ENCODE results near the gene CALM3. TPM values are rescaled to one million over a fixed set of nuclear protein-coding genes. Genes with fewer than 3 reads are reported as not detected.

Gene CALM3
- total RNA-seq, 1 donor from 2014 or later, result 399 TPM

- Mint-ChIP-seq H3K27ac (no peak overlapping the region), H3K27me3 (no peaks in the 10 kb centered on the region), H3K9me3 (ENCODE audit: low read depth) (peaks cover 11% of the 10 kb centered on the region), H3K36me3 (ENCODE audit: insufficient read depth) (peaks cover 2% of the 10 kb centered on the region), H3K4me3 (ENCODE audit: low read depth) (no peak overlapping the region), H3K4me1 (ENCODE audit: low read depth) (no peaks in the 10 kb centered on the region)
- TF ChIP-seq CTCF (IDR thresholded peaks at IDR 0.05; ENCODE audit: unreplicated experiment), result no peak
- DNase-seq (ENCODE audit: low spot score, unreplicated experiment), result no peak
Observed at GRCh38 chr19:46586294-46586693, 14.8 kb upstream of the CALM3 start.

- Mint-ChIP-seq H3K4me3 (ENCODE audit: low read depth) (no peak overlapping the region), H3K27ac (no peak overlapping the region), H3K9me3 (ENCODE audit: low read depth) (peaks cover 11% of the 10 kb centered on the region), H3K4me1 (ENCODE audit: low read depth) (no peaks in the 10 kb centered on the region), H3K27me3 (no peaks in the 10 kb centered on the region), H3K36me3 (ENCODE audit: insufficient read depth) (peaks cover 2% of the 10 kb centered on the region)
- no peak for DNase-seq (ENCODE audit: low spot score, unreplicated experiment)
- no peak for TF ChIP-seq CTCF (IDR thresholded peaks at IDR 0.05; ENCODE audit: unreplicated experiment)
Observed at GRCh38 chr19:46587861-46588260, 13.3 kb upstream of the CALM3 start.

GRCh38 chr19:46591254-46591653, 9.9 kb upstream of the CALM3 start:
- H3K27me3 Mint-ChIP-seq, result no peaks in the 10 kb centered on the region
- H3K4me1 Mint-ChIP-seq (ENCODE audit: low read depth), result no peaks in the 10 kb centered on the region
- no peak overlapping the region for H3K27ac Mint-ChIP-seq
- H3K4me3 Mint-ChIP-seq (ENCODE audit: low read depth), result no peak overlapping the region
- no peak for DNase-seq (ENCODE audit: low spot score, unreplicated experiment)
- TF ChIP-seq CTCF (IDR thresholded peaks at IDR 0.05; ENCODE audit: unreplicated experiment), result no peak
- no peaks in the 10 kb centered on the region for H3K36me3 Mint-ChIP-seq (ENCODE audit: insufficient read depth)
- peaks cover 3% of the 10 kb centered on the region for H3K9me3 Mint-ChIP-seq (ENCODE audit: low read depth)

- no peak for TF ChIP-seq CTCF (IDR thresholded peaks at IDR 0.05; ENCODE audit: unreplicated experiment)
- H3K4me1 Mint-ChIP-seq (ENCODE audit: low read depth), result no peaks in the 10 kb centered on the region
Observed at GRCh38 chr19:46591870-46592269, 9.3 kb upstream of the CALM3 start.

DNA sequence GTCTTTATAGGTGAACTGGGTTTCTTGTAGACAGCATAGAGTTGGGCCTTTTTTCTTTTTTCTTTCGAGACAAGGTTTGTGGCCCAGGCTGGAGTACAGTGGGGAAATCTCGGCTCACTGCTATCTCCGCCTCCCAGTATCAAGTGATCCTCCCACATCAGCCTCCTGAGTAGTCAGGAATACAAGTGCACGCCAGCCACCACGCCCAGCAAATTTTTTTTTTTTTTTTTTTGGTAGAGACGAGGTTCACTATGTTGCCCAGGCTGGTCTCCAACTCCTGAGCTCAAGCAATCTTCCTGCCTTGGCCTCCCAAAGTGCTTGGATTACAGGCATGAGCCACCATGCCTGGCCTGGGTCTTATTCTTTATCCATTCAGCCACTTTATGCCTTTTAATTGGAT, 5.1 kb upstream of the CALM3 start:
- H3K36me3 Mint-ChIP-seq (ENCODE audit: insufficient read depth), result peaks cover 1% of the 10 kb centered on the region
- H3K27ac Mint-ChIP-seq, result no peak overlapping the region
- no peak overlapping the region for H3K4me3 Mint-ChIP-seq (ENCODE audit: low read depth)
- no peak for TF ChIP-seq CTCF (IDR thresholded peaks at IDR 0.05; ENCODE audit: unreplicated experiment)
- H3K27me3 Mint-ChIP-seq, result no peaks in the 10 kb centered on the region
- peaks cover 7% of the 10 kb centered on the region for H3K9me3 Mint-ChIP-seq (ENCODE audit: low read depth)
- DNase-seq (ENCODE audit: low spot score, unreplicated experiment), result no peak
- H3K4me1 Mint-ChIP-seq (ENCODE audit: low read depth), result no peaks in the 10 kb centered on the region

More at GRCh38 chr19:46591870-46592269, 9.3 kb upstream of the CALM3 start:
- Mint-ChIP-seq H3K36me3 (ENCODE audit: insufficient read depth) (no peaks in the 10 kb centered on the region), H3K27me3 (no peaks in the 10 kb centered on the region), H3K9me3 (ENCODE audit: low read depth) (peaks cover under 1% of the 10 kb centered on the region), H3K4me3 (ENCODE audit: low read depth) (no peak overlapping the region), H3K27ac (no peak overlapping the region)
- DNase-seq (ENCODE audit: low spot score, unreplicated experiment), result no peak
